ENCODE measurements around the gene PLCL2. TPM values are rescaled to one million over a fixed set of nuclear protein-coding genes. Genes with fewer than 3 reads are reported as not detected.

The PLCL2 gene
- total RNA-seq, 1 donor from 2014 or later: 94.1 TPM

DNA sequence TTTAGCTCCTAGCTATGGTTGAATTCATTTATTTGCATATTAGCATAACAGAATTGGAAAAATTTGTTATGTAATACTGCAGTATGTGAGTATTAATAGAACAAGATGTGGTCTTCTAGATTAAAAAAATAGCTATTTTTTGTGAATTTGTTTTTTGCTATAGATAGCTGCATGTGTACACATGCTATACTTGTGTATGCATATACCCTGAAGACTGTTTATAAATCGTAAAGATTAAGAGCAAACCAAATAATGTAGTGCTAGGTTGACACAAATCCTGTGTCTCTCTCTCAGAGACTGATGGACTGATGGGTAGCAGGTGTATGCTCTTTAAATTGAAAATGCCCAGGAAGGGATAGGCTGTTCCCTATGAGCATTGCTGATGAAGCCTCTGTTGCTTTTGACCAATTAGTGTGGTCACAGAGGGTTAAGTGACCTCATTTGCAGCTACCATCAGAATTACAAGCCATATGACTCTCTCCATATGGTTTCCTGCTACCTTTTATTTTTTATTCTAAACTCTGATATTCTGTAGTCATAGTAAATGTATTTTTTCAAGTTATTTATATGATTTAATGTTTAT lies 9.0 kb downstream of the PLCL2 start:
- no peak for DNase-seq

- DNase-seq: no peak
Observed at GRCh38 chr3:16896094-16896627, 11.4 kb downstream of the PLCL2 start.

DNA sequence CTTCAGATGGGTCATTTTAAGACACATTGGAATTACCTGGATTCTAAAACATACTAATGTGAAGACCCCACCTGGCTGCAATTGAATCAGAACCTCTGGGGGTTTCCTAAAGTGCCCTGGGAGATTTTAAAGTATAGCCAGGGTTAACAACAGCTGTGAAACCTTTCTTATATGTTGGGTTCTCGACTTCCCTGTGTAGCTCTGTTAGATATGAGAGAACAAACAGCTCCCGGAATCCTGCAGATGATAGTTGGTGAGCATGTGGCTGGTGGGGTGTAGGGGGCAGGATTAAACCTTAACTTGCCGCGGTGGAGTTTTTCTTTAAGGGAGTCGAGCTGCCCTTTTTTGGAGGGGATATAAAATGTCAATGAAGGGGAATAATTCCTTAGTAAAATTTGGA lies 12.1 kb downstream of the PLCL2 start:
- DNase-seq: no peak

GRCh38 chr3:16897254-16897926 lies 12.6 kb downstream of the PLCL2 start:
- no peak for DNase-seq

GRCh38 chr3:16898595-16899395 lies 14.0 kb downstream of the PLCL2 start:
- no peak for DNase-seq

GRCh38 chr3:16899919-16900318 lies 15.2 kb downstream of the PLCL2 start:
- DNase-seq: no peak

- no peak for DNase-seq
Observed at GRCh38 chr3:16900779-16901440, 16.2 kb downstream of the PLCL2 start.

GRCh38 chr3:16904423-16905417 lies 20.0 kb downstream of the PLCL2 start:
- no peak for DNase-seq

DNA sequence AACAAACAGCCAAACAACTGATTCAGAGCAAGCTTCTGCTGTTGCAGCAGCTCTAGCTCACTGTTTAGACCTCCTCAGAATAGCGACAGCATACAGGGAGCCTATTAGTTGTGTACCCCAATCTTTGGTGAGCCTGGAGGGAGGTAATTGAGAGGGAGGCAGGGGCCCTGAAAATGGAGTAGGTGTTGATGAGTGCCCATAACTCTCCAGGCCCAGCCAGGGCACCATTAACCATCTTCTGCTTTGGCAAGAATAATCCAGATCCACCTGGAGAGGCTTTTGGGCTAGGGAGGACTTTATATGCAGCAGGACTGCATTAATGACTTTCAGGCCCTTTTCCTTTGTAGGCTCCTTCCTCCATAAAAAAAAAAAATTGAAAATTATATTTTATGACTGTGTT lies 20.9 kb downstream of the PLCL2 start:
- DNase-seq: no peak

GRCh38 chr3:16906682-16907081 lies 21.9 kb downstream of the PLCL2 start:
- DNase-seq: peak; percentile 21

DNA sequence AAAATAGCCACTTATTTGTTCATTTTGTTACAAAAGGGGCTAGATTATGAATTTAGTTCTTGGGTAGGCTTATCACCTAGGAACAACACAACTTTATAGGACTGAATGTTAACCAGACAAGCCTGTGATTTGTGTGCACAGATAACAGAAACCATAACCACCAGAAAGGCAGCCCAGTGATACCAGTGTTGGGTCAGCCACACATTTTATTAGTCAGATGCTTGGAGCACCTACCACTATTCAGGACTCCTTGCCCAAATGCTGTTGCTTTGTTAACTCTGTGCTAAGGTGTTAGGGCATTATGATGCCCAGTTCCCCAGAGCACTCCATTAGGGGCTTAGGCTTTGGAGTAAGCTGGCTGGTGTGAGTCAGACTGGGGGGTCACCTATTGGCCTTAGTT lies 22.5 kb downstream of the PLCL2 start:
- DNase-seq: no peak

DNA sequence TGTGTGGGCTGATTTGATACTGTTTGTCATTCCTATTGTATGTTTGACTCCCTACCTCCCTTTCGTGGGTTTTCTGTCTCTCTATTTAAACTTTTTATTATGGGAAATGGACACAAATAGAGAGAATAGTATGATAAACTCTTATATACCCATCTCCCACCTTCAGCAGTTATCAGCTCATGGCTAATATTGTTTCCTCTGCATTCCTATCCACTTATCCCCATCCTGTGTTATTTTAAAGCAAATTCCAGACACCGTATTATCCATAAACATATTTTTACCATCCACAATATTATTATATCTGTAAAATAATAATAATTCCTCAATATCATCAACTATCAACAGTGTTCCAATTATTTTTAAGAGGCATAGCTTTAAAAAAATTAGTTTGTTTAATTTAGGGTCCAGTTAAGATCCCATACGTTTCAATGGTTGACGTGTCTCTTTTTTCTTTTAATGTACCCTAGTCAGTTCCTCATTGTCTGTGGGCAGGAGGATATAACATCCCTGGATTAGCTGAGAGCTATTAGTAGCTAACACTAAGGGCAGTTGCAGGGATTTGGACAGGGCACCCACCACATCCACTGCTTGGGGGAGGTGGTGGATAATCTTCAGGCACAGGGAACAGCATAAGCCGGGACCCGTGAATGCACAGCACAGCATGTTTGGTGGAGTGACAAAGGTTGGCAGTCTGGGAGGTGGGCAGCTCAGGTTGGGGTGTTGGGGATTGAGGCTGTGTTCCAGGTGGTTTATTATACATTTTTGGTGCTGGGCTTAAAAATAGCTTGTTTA lies 23.5 kb downstream of the PLCL2 start:
- DNase-seq: no peak

GRCh38 chr3:16908896-16909295 lies 24.1 kb downstream of the PLCL2 start:
- no peak for DNase-seq

GRCh38 chr3:16909802-16910201 lies 25.0 kb downstream of the PLCL2 start:
- DNase-seq: no peak

GRCh38 chr3:16910207-16910606 lies 25.5 kb downstream of the PLCL2 start:
- DNase-seq: no peak

DNA sequence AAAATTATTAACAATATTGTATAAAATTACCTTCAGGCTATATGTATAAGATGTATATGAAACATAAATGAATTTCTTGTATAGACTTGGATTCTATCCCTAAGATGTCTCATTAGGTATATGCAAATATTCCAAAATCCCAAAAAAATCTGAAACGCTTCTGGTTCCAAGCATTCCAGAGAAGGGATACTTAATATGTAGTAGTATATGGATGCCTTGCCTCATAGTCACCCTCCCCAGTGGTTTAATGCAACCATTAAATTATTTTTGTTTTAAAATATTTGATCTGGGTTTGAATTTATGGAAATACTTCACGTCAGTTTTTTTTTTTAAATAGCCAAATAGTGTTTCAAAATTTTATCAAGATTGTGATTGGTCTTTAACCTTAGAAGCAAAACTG lies 27.2 kb downstream of the PLCL2 start:
- no peak for DNase-seq

- DNase-seq: no peak
Observed at GRCh38 chr3:16912400-16913263, 27.9 kb downstream of the PLCL2 start.

DNA sequence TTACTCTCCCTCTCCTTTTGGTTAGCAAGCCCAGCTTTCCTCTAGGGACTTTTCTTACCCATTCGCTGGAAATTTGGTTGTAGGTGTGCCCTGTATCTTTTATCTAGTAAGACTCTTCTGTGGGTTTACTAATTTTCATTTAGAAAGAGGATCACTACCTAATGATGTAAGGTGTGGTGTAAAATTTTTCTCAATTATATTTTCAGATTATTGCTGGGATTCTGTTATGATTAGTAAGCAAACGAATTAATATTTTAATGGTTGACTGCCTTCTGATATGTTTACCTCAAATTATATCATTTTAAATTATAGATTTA lies 28.5 kb downstream of the PLCL2 start:
- DNase-seq: no peak

DNA sequence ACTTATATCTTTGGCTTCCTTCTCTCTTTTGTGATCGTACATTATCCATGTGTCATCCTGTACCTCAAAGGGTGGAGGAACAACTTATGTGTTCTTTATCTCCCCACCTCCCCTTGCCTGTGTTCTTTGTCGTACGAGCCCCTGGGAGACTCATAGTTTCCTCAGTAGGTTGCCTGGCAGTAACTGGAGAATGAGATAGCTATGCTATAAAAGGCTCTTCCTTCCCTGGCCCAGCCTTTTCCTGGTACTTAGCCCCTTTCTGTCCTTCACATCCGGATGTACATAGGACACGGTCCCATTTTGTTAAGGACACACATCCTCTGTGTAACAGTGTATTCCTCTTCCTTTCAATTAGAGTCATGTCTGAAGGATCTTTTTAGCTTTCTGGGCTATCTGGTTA lies 32.1 kb downstream of the PLCL2 start:
- DNase-seq: no peak
